NCI-H446 (cell line): ENCODE measurements around the gene KCNQ2.
"Not testable (repeated sequence)": the region's sequence is repeated elsewhere in the genome, so short reads cannot be mapped to it uniquely, and the experiment has no call there.

Experiments used
- DNase-seq, 2 experiments: peaks; one replicate each; lab custom pipeline; 2025; lab: John Stamatoyannopoulos, UW

Gene KCNQ2

GRCh38 chr20:63490416-63490815, 18.0 kb upstream of the KCNQ2 start:
- no peak for DNase-seq

DNA sequence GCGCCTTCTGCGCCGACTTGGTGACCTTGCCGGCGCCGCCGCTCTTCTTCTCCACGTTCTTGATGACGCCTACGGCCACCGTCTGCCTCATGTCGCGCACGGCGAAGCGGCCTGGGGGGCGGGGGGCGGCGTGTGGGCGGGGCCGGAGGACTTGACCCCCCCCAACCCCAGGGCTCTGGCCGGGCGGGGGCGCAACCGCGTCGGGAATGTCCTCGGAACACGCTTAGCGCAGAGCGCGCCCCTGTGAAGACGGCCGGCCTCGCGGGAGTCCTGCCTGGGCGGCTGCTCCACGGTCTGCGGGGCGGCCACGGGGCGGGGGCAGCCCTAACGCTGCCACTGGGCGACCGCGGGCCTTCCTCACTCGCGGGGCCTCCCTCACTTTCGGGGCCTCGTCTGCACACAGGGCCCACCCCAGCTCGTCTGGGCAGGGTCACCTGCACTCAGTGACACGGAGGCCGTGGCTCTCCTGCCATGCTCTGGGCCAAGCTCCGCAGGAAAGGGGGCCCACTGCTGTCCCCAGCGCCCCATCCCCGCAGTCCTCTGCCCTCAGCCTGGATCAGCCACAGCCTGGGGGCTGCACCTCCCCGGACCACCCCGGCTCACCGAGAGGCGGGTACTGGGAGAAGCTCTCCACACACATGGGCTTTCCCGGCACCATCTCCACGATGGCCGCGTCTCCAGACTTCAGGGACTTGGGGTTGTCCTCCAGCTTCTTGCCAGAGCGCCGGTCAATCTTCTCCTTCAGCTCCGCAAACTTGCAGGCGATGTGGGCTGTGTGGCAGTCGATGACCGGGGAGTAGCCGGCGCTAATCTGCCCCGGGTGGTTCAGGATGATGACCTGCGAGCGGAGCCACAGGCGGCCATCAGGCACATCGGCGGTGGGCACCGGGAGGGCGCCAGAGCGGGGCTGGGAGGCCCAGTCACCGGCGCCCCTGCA, 16.1 kb upstream of the KCNQ2 start:
- no peak for DNase-seq

DNA sequence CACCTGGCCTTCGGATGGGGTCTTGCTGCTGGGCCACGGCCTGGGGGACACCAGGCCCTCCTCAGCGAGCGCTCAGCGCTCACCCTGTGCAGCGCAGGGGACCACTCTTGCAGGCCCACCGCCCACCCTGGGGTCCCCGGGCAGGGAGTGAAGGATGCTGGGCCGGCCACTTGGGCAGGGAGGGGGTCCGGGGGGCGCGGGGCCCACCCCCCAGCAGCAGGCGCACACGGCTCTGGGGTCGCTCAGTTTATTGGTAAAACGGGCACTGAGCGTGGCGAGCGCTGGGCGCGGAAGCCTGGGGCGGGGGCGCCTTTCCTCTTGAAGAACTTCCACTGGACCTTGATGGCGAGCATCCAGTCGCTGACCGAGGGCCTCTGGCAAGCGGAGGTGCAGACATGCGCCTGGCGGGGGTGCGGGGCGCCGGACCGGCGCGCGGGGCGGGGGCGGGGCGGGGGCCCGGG, 15.4 kb upstream of the KCNQ2 start:
- DNase-seq = no peak

DNA sequence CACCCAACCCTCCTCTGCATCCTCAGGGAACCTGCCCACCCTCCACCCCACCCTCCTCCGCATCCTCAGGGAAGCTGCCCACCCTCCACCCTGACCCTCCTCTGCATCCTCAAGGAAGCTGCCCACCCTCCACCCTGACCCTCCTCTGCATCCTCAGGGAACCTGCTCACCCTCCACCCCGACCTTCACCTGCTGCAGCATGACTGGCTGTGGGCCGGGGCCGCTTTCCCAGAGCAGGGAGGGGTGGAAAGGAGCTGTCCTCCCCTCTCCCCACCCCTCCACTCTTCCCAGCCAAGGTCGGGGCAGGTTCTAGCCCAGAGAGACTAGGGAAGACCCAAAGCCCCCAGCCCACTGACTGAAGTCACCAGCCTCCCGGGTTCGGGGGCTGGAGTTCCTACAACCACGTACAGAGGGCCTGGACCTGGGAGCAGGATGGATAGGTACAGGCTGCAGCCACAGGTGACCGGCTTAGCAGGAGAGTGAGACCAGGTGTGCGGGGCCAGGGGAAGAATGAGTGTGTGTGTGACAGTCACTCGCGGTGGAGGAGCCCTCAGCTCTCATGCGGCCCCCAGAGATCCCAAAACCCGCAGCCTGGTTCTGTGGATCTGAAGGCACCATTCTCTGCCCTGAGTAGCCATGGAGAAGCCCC, 14.8 kb upstream of the KCNQ2 start:
- DNase-seq = no peak

- no peak for DNase-seq
Measured at GRCh38 chr20:63486300-63486855, 13.9 kb upstream of the KCNQ2 start.

GRCh38 chr20:63484651-63485403, 12.4 kb upstream of the KCNQ2 start:
- DNase-seq = no peak

GRCh38 chr20:63484236-63484635, 11.8 kb upstream of the KCNQ2 start:
- no peak for DNase-seq

DNA sequence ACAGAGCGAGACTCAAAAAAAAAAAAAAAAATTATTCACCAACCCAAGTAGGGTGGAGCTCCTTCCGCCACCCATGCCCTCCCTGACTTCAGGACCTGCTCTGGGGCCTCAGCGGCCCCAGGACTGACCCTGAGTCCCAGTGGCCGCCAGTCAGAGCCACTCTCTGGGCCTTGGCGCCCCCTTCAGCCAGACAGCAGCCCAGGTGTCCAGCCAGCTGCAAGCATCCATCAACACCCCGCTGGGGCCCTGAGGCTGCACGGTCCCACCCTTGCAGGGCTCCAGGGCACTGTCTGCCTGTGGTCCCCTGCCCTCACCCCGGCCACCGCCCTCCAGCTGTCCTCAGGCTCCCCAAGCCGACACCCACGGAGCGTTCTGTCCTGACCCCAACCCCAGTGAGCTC, 11.4 kb upstream of the KCNQ2 start:
- no peak for DNase-seq

DNA sequence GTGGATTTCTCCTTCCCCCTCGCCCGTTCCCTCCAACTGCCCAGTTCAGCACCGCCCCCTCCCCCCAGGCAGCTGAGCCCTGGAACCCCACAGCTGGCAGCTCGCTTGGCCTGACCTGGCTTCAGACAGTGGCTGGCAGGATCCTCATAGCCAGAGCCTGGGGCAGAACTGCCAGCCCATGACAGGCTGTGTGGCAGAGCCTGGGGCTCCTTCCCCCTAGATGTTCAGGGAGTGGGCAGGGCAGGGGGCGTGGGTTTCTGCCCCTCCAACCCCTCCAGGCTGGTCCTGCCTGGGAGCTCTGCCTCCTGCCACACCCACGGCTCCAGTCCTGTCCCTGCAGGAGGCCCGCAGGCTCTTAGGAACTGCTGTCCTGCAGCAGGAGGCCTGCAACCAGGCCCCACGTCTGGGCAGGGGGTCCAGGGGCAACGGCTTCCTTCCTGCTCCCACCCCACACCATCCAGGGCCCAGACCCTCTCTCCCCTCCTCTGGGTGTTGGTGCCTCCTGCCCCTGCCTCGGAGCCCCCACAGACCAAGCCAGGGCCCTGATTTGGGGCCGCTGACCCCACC, 9.6 kb upstream of the KCNQ2 start:
- no peak for DNase-seq

DNA sequence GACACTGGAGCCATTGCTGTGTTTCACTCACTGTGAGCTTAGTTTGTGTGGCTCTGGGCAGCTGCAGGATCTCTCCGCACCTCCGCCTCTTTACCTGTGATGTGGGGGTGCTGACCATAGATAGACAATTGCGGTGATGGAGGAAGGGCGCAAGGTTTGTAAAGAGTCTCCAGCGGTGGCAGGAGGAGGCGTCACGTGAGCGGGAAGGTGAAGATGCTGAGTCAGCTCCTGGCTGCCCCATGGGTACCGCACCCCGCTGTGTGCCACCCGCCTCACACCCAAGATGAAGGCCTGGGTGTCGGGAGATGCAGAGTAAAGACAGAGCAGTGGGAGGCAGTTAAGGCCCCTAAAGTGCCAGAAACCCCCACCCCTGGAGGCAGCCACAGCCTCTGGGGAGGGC, 9.0 kb upstream of the KCNQ2 start:
- no peak for DNase-seq

- not testable (repeated sequence) for DNase-seq
Measured at GRCh38 chr20:63479695-63480419, 7.4 kb upstream of the KCNQ2 start.

DNA sequence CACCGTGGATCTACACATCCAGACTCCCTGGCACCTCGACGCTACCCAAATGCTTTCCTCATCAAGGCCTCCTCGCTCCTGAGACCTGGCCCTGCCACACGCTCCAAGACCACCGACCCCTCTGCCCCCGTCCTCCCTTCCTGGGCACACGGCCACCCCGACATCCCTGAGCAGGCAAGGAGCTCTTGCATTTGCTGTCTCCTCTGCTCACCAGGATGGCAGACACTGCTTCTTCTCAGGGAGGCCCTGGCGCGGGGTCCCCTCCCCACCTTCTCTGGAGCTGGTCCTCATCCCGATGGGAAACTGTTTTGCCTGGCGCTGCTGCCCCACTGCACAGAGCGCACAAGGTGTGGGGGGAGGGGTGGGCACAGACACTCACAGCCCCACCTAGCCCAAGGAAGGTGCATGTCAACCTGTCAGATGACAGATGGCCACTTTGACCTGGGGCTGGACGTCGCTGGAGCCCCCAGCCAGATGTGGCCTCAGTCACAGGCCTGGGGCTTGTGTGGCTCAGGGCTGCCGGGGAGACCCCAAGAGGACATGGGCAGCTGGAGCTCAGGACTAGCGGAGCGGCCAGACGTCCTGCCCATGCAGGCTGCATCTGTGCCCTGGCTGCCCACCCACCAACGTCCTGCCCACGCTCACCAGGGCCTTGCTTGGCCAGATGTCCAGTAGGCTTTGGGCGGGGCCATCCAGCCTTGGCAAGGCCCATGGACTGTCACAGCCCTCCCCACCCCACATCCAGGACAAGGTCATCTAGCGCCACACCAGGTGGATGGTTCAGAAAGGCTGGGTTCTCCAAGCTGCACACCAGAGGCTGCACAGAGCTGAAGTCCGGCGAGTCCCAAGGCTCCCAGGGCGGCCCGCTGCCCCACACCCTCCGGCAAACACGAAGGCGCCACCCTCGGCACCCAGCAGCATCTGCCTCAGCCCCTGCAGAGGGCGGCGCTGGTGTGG, 6.2 kb upstream of the KCNQ2 start:
- no peak for DNase-seq

DNA sequence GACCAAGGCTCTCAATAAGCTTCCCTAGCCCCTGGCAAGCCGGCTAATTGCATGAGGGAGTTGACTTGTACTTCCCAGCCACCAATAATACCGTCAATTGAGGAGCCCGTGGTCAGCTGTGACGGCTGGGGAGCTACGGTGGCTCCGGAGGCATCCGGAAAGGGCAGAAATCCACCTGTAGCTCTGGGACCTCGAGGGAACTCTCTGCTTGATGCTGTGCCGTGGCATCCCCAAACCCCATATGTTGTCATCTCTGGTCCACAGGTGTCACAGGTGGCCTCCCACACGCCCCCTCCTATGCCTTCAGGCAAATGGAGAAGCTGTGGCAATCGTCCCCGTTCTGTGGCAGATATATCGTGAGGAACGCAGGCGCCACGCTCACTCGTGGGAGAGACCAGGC, 5.5 kb upstream of the KCNQ2 start:
- DNase-seq = no peak

- no peak for DNase-seq
Measured at GRCh38 chr20:63477061-63477616, 4.7 kb upstream of the KCNQ2 start.

DNA sequence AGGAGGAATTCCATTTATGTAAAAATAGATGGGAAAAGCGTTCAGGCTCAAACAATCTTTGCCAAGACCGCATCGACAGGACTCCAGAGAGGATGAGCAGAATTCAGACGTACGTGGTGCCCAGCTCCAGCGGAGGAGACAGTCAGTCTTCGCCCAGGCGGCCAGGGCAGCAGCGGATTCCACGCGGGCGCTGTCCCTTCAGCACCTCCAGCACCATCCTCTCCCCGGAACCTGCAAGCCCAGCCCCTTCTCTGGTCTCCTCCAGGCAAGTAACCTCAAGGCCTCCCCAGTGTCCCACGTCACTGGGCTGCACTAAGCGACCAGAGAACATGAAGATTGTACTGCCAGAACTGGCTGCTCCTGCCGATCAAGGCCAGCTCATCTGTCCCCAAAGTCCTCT, 2.8 kb upstream of the KCNQ2 start:
- DNase-seq = no peak

GRCh38 chr20:63473555-63474449, 1.3 kb upstream of the KCNQ2 start:
- DNase-seq = no peak

DNA sequence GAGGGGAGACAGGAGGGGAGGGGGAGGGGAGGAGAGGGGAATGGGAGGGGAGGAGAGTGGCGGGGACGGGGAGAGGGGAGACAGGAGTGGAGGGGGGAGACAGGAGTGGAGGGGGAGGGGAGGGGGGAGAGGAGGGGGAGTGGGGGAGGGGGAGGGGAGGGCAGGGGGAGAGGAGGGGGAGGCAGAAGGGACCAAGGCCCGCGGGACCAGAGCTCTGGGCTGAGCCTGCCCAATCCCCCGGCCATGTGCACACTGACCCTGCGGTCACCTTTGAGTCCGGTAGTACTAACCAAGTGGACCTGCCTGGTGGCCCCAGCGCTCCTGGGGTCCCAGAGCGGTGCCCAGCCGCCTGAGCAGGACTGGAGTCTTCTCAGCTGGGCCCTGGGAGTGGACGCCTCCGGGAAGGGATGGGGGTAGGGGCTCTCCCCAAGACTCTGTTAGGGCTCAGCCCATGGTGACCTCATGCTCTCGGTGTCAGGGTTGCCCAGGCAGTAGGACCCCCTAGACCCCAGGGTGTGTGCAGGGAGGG, 471 bp upstream of the KCNQ2 start:
- no peak for DNase-seq

DNA sequence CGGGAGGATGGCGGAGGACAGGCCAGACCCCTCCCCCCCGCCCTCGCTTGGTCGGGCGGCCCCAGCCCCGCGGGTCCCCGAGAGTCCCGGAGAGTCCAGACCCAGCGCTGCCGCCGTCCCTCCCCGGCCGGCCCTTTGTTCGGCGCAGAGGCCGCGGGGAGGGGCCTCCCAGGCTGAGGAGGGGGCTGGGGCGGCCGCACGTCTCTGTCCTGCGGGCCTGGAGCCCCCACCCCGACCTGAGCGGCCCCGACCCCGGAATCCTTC, 806 bp downstream of the KCNQ2 start:
- DNase-seq = no peak
